Large intestine (tissue), 3 donors: ENCODE results near the gene CABLES2. TPM values are rescaled to one million over a fixed set of nuclear protein-coding genes. Genes with fewer than 3 reads are reported as not detected.

Experiments used
- DNase-seq, 2 donors: peaks; one replicate each; pipeline versions ENCODE4 v3.0.0 to v3.0.0-alpha.2; 2013
- H3K27ac ChIP-seq: one replicate; pipeline ENCODE4 v1.5.1; 2013; ENCODE audit warnings: low read length
- H3K27me3 ChIP-seq: 2 replicates; pipeline ENCODE4 v1.6.1; 2013; ENCODE audit warnings: low read length; ENCODE audit not compliant: control insufficient read depth, insufficient read depth
- H3K36me3 ChIP-seq: 2 replicates; pipeline ENCODE4 v1.6.1; 2013; ENCODE audit warnings: low read length; ENCODE audit not compliant: control insufficient read depth, insufficient read depth
- H3K4me1 ChIP-seq: one replicate; pipeline ENCODE4 v1.6.1; 2013; ENCODE audit warnings: low read length; ENCODE audit not compliant: control insufficient read depth, insufficient read depth
- H3K4me3 ChIP-seq: one replicate; pipeline ENCODE4 v1.5.1; 2013; ENCODE audit warnings: low read length
- H3K9me3 ChIP-seq: one replicate; pipeline ENCODE4 v1.6.1; 2013; ENCODE audit warnings: mild to moderate bottlenecking, low read depth, low read length, moderate library complexity; ENCODE audit not compliant: control insufficient read depth
- WGBS: methylation state at CpG from one replicate; pipeline ENCODE4 v1.1.5; 2013; ENCODE audit warnings: low lambda C conversion rate; ENCODE audit not compliant: insufficient coverage; 5-methylcytosine and 5-hydroxymethylcytosine counted together
- polyA plus RNA-seq: library from polyadenylated mRNA; unstranded; fragments of 120-200 nt; gene quantifications from one replicate; pipeline ENCODE4 v1.2.1, GENCODE V29; 2013

CABLES2 gene
- polyA plus RNA-seq, 1 donor, result 7.1 TPM

GRCh38 chr20:62367633-62368391 is 39.3 kb downstream of the CABLES2 start:
- Histone ChIP-seq H3K27me3 (peaks cover 21% of the 10 kb centered on the region), H3K4me1 (peaks cover 78% of the 10 kb centered on the region), H3K4me3 (peak overlapping the region; percentile 19), H3K36me3 (no peaks in the 10 kb centered on the region), H3K27ac (peak overlapping the region; percentile 36), H3K9me3 (peaks cover 3% of the 10 kb centered on the region)
- no CpG with 5 or more reads among the region's 37 CpGs for WGBS
- no peak for DNase-seq

DNA sequence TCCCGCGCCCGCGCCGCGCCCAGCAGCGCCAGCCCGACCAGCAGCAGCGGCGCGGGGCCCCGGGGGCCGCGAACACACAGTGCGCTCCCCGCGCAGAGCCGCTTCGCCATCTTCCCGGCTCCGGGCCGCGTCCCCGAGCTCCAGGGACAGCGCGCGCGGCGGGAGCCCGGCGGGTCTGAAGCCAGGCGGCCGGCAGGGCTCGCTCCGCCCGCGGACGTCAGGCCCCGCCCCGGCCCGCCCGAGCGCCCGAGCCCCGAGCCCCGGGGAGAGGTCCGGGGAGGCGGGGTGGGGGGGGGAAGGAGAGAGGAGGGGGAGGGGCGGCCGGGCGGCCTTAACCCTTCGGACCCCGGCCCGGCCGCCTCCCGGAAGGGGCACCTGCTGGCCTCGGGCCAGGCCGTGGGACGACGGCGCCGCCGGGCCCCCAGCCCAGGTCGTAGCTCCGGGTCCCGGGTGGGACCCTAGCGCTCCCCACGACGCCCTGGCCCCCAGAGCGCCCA is 39.9 kb downstream of the CABLES2 start, which contains the start of gene LAMA5:
Gene LAMA5 (minus strand): TSS at position 177 of the 497 bp plus-strand sequence. CDS start 67 bp downstream, at position 110.
- H3K27me3 ChIP-seq, result peaks cover 21% of the 10 kb centered on the region
- peak within 1 kb of the TSS; percentile 36 for H3K27ac ChIP-seq
- DNase-seq, result peak in 1 of 2 donors; percentile 65
- H3K9me3 ChIP-seq, result peaks cover 3% of the 10 kb centered on the region
- peak within 1 kb of the TSS; percentile 68 for H3K4me3 ChIP-seq
- peaks cover 2% of the 10 kb centered on the region for H3K36me3 ChIP-seq
- no CpG with 5 or more reads among the region's 70 CpGs for WGBS
- H3K4me1 ChIP-seq, result peaks cover 81% of the 10 kb centered on the region

DNA sequence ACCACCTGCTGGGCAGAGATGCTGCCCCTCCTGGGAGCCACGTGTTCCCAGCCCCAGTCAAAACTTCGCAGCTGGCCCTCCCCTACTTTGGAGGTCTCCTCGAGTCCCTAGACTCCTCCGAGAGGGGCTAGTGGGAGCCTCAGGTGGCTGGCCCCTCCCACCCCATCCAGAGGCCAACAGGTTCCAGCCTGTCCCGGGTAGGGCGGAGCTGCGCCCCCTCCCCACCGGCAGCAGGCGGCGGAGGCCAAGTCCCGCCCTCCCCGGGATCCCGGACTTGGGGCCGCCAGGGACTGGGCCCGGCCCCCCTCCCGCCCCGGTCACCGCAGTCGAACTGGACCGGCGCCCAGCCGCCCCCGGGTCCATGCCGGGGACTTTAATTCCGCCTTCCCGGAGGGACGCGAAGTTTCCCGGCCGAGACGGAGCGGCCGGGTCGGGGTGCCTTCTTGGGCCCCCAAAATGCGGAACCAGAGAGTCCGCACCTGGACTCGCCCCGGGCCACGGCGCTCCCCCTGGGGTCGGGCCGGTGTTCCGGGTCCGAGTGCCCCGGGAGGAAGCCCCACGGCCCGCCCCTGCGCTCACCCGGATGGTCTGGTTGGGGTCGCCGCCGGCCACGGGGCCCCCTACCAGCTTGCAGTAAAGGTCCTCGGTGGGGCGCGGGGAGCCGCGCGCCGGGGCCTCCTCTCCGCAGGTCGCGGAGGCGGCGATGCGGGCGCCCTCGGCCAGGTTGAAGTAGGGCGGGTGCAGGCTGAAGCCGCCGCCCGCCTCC is 40.5 kb downstream of the CABLES2 start:
- no CpG with 5 or more reads among the region's 72 CpGs for WGBS

GRCh38 chr20:62365814-62366369 is 41.2 kb downstream of the CABLES2 start:
- Histone ChIP-seq H3K4me1 (peaks cover 75% of the 10 kb centered on the region), H3K4me3 (peak overlapping the region; percentile 68), H3K27me3 (peaks cover 21% of the 10 kb centered on the region), H3K27ac (peak overlapping the region; percentile 28), H3K36me3 (peaks cover 9% of the 10 kb centered on the region), H3K9me3 (peaks cover 3% of the 10 kb centered on the region)
- WGBS, result no CpG with 5 or more reads among the region's 10 CpGs
- peak in 1 of 2 donors; percentile 61 for DNase-seq

More for the DNA sequence above, 40.5 kb downstream of the CABLES2 start:
- H3K27me3 ChIP-seq, result peaks cover 21% of the 10 kb centered on the region
- peak in 1 of 2 donors; percentile 65 for DNase-seq
- H3K4me1 ChIP-seq, result peaks cover 75% of the 10 kb centered on the region
- peak overlapping the region; percentile 28 for H3K27ac ChIP-seq
- peaks cover 3% of the 10 kb centered on the region for H3K9me3 ChIP-seq
- peaks cover 6% of the 10 kb centered on the region for H3K36me3 ChIP-seq
- H3K4me3 ChIP-seq, result peak overlapping the region; percentile 68

DNA sequence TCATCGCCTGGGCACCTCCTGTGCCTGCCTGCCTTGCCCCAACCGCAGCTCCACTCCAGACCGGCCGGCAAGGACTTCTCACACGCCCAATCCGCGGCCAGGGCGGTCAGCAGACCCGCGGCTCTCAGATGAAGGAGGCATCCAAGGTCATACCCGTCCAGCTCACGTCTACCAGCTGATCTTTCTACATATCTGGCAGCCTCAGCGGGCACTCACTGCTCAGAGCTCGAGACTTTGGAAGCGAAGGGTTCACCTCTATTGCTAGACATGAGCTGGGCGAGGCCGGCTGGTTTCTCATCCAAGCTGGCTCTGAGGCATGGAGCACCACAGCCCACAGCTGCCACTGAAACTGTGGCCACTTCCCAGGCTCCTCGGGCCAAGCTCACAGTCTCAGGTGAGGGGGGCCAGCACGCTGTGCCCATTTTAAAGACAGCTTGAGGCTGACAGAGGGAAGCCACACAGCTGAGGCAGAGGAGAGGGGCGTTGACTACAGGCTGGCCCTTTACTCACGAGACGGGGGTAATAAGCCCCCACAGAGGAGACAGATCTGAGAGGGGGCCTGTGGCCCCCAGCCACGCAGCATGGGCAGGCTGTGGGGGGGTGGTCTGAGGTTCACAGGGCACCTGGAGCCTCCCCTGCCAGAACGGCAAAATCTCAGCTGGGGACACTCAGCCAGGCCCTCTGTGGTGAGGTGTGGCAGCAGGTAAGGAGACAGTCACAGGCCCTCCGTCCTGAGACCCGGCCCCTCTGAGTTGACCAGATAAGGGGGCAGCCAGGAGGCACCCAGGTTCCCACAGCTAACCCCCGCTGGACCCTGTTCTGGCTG is 42.0 kb downstream of the CABLES2 start:
- WGBS, result no CpG with 5 or more reads among the region's 27 CpGs
- Histone ChIP-seq H3K9me3 (peaks cover 3% of the 10 kb centered on the region), H3K27ac (no peak overlapping the region), H3K27me3 (peaks cover 21% of the 10 kb centered on the region), H3K4me3 (peak overlapping the region; percentile 68), H3K36me3 (peaks cover 11% of the 10 kb centered on the region), H3K4me1 (peaks cover 68% of the 10 kb centered on the region)
- DNase-seq, result no peak

- no peak for DNase-seq
- no CpG with 5 or more reads among the region's 22 CpGs for WGBS
- Histone ChIP-seq H3K27me3 (peaks cover 18% of the 10 kb centered on the region), H3K9me3 (peaks cover 3% of the 10 kb centered on the region), H3K4me1 (peaks cover 60% of the 10 kb centered on the region), H3K36me3 (peaks cover 11% of the 10 kb centered on the region), H3K27ac (no peak overlapping the region), H3K4me3 (no peak overlapping the region)
Measured at GRCh38 chr20:62363920-62364851, 42.9 kb downstream of the CABLES2 start.

DNA sequence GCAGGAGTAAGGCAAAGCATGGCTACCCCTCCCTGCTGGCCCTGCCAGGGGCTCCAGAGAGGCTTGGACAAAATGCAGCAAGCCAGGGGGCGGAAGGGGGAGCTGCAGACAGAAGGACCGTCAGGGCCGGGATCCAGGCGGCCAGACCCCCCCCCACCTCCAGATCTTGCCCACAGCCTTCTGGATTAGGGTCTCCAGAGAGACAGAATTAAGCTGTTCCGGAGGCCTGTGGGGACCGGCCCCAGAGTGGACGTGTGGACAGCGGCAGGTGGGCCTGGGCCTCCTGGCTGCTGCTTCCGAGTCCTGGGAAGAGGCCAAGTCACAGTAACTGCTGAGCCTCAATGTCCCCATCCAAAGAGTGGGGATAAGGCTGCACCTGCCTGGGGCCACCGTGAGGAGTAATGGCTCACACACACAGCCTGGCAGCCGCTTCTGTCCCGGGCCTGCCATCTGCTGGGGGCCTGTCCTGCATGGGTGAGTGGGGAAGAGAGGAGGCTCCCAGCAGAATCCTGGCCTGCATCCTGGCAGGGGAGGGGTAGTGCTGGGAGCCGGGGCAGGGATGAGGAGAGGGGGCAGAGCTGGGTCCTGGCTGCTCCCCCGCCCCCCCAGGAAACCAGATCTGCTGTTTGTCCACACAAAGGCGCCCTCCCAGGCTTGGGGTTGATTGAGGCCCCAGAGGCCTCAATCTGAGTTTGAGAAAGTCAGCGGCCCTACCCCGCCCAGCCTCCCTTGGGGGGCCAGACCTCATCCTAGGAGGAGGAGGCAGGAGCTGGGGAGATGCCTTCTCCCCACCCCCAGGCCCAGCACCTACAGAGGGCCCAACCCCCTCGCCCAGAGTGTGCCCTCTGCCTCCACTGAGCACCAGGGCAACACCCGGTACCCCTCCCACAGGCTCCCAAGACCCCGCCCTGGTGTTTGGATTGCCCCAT is 43.8 kb downstream of the CABLES2 start:
- Histone ChIP-seq H3K36me3 (peaks cover 11% of the 10 kb centered on the region), H3K27me3 (peaks cover 10% of the 10 kb centered on the region), H3K4me1 (peaks cover 54% of the 10 kb centered on the region), H3K4me3 (no peak overlapping the region), H3K27ac (no peak overlapping the region), H3K9me3 (peaks cover 3% of the 10 kb centered on the region)
- no CpG with 5 or more reads among the region's 20 CpGs for WGBS
- no peak for DNase-seq

GRCh38 chr20:62362590-62362940 is 44.5 kb downstream of the CABLES2 start:
- no peak overlapping the region for H3K4me3 ChIP-seq
- peaks cover 11% of the 10 kb centered on the region for H3K36me3 ChIP-seq
- H3K9me3 ChIP-seq, result no peaks in the 10 kb centered on the region
- WGBS, result no CpG with 5 or more reads among the region's 13 CpGs
- H3K27ac ChIP-seq, result no peak overlapping the region
- peaks cover 48% of the 10 kb centered on the region for H3K4me1 ChIP-seq
- peaks cover 4% of the 10 kb centered on the region for H3K27me3 ChIP-seq
- no peak for DNase-seq
